Transverse colon (tissue), 4 donors: ENCODE data around the gene LCAT.

Source experiments
- CTCF ChIP-seq, 5 experiments: fragments of 200-600 bp in 3 of 5; fragments of 450-650 bp in 2 of 5; sonication (generic) in 3 of 5; IDR thresholded peaks; 1 replicate in 2 of 5; 2 replicates in 3 of 5; pipeline ENCODE4 v1.5.1; 2016 to 2017; ENCODE audit warnings: antibody characterized with exemption in 5 of 5, inconsistent platforms in 3 of 5, mild to moderate bottlenecking in 2 of 5, moderate library complexity in 1 of 5
- EP300 ChIP-seq: sonication (generic); formaldehyde crosslinking; IDR thresholded peaks from one replicate; pipeline ENCODE4 v1.6.1; 2017; ENCODE audit warnings: antibody characterized with exemption, low read depth
- POLR2A ChIP-seq: fragments of 450-650 bp; IDR thresholded peaks from one replicate; pipeline ENCODE4 v1.6.1; 2016; ENCODE audit warnings: antibody characterized with exemption, mild to moderate bottlenecking, moderate library complexity
- POLR2AphosphoS5 ChIP-seq, 3 donors: sonication (generic); formaldehyde crosslinking; IDR thresholded peaks; one replicate each; pipeline ENCODE4 v1.6.1; 2016; ENCODE audit warnings: antibody characterized with exemption in 3 of 3

GRCh38 chr16:67950335-67950843 is 6.5 kb upstream of the LCAT start:
- TF ChIP-seq CTCF (IDR thresholded peaks at IDR 0.05) (no peak), POLR2A (no peak), POLR2AphosphoS5 (IDR thresholded peaks at IDR 0.05) (no peak), EP300 (no peak)
